MG63 (cell line): Measurements from ENCODE around the gene DSE. TPM values are rescaled to one million over a fixed set of nuclear protein-coding genes. Genes with fewer than 3 reads are reported as not detected.

ENCODE experiments used
- DNase-seq: peaks from one replicate; pipeline ENCODE4 v3.0.0-alpha.2; 2020
- H3K27me3 ChIP-seq: fragments of 250-450 bp; sonication (Bioruptor Pico); 2 replicates; pipeline ENCODE4 v1.5.1; 2020; ENCODE audit warnings: mild to moderate bottlenecking, moderate library complexity
- H3K36me3 ChIP-seq: fragments of 250-450 bp; sonication (Bioruptor Pico); 2 replicates; pipeline ENCODE4 v1.5.1; 2020; ENCODE audit warnings: mild to moderate bottlenecking, moderate library complexity
- H3K4me3 ChIP-seq: fragments of 250-450 bp; sonication (Bioruptor Pico); 2 replicates; pipeline ENCODE4 v1.5.1; 2020; ENCODE audit warnings: mild to moderate bottlenecking, moderate library complexity
- H3K9me3 ChIP-seq: fragments of 250-450 bp; sonication (Bioruptor Pico); 2 replicates; pipeline ENCODE4 v1.5.1; 2020; ENCODE audit warnings: mild to moderate bottlenecking, moderate library complexity
- total RNA-seq: library from RNA; depleted of rRNA; stranded (reverse); fragments of >200 nt; shearing (Covaris generic); gene quantifications from 2 replicates; pipeline ENCODE4 v1.2.3, GENCODE V29; 2014; ENCODE audit warnings: low replicate concordance

The DSE gene
- total RNA-seq, 1 experiment from 2014 or later, result 5.4 TPM

- Histone ChIP-seq H3K27me3 (no peaks in the 10 kb centered on the region; the same call in 1 of the 2 replicates), H3K4me3 (no peak overlapping the region), H3K36me3 (no peaks in the 10 kb centered on the region), H3K9me3 (peaks cover 4% of the 10 kb centered on the region; the same call in 1 of the 2 replicates)
- DNase-seq, result no peak
These were observed 48.5 kb downstream of the DSE start for GRCh38 chr6:116419069-116419786.

GRCh38 chr6:116420341-116420740 is 49.6 kb downstream of the DSE start:
- H3K36me3 ChIP-seq, result no peaks in the 10 kb centered on the region
- DNase-seq, result no peak

GRCh38 chr6:116422238-116422637 is 51.5 kb downstream of the DSE start:
- no peak for DNase-seq

More at GRCh38 chr6:116420341-116420740, 49.6 kb downstream of the DSE start:
- peaks cover 4% of the 10 kb centered on the region; the same call in 1 of the 2 replicates for H3K9me3 ChIP-seq
- no peak overlapping the region for H3K4me3 ChIP-seq
- no peaks in the 10 kb centered on the region; the same call in 1 of the 2 replicates for H3K27me3 ChIP-seq

GRCh38 chr6:116424001-116424400 is 53.3 kb downstream of the DSE start:
- Histone ChIP-seq H3K9me3 (peaks cover 4% of the 10 kb centered on the region; the same call in 1 of the 2 replicates), H3K4me3 (no peak overlapping the region), H3K27me3 (no peaks in the 10 kb centered on the region), H3K36me3 (no peaks in the 10 kb centered on the region)
- peak; percentile 6 for DNase-seq

More at GRCh38 chr6:116422238-116422637, 51.5 kb downstream of the DSE start:
- no peak overlapping the region for H3K4me3 ChIP-seq
- no peaks in the 10 kb centered on the region; the same call in 1 of the 2 replicates for H3K27me3 ChIP-seq
- H3K36me3 ChIP-seq, result no peaks in the 10 kb centered on the region
- peaks cover 4% of the 10 kb centered on the region; the same call in 1 of the 2 replicates for H3K9me3 ChIP-seq

GRCh38 chr6:116426551-116426950 is 55.8 kb downstream of the DSE start:
- H3K9me3 ChIP-seq, result no peaks in the 10 kb centered on the region

GRCh38 chr6:116429111-116429510 is 58.4 kb downstream of the DSE start:
- no peak overlapping the region for H3K4me3 ChIP-seq
- no peaks in the 10 kb centered on the region for H3K9me3 ChIP-seq
- no peaks in the 10 kb centered on the region for H3K27me3 ChIP-seq
- no peaks in the 10 kb centered on the region for H3K36me3 ChIP-seq
- no peak for DNase-seq

More at GRCh38 chr6:116426551-116426950, 55.8 kb downstream of the DSE start:
- Histone ChIP-seq H3K27me3 (no peaks in the 10 kb centered on the region), H3K4me3 (no peak overlapping the region), H3K36me3 (no peaks in the 10 kb centered on the region)
- no peak for DNase-seq

GRCh38 chr6:116430860-116431259 is 60.1 kb downstream of the DSE start:
- Histone ChIP-seq H3K4me3 (no peak overlapping the region), H3K27me3 (no peaks in the 10 kb centered on the region), H3K9me3 (no peaks in the 10 kb centered on the region), H3K36me3 (no peaks in the 10 kb centered on the region)
- no peak for DNase-seq

GRCh38 chr6:116431964-116432595 is 61.3 kb downstream of the DSE start:
- no peak overlapping the region for H3K4me3 ChIP-seq
- H3K27me3 ChIP-seq, result no peaks in the 10 kb centered on the region
- no peak for DNase-seq
- H3K36me3 ChIP-seq, result no peaks in the 10 kb centered on the region
- H3K9me3 ChIP-seq, result no peaks in the 10 kb centered on the region

GRCh38 chr6:116433206-116433712 is 62.5 kb downstream of the DSE start:
- Histone ChIP-seq H3K27me3 (no peaks in the 10 kb centered on the region), H3K36me3 (no peaks in the 10 kb centered on the region), H3K4me3 (no peak overlapping the region), H3K9me3 (no peaks in the 10 kb centered on the region)
- no peak for DNase-seq

GRCh38 chr6:116434056-116434725 is 63.4 kb downstream of the DSE start:
- H3K36me3 ChIP-seq, result no peaks in the 10 kb centered on the region
- no peak overlapping the region for H3K4me3 ChIP-seq
- H3K27me3 ChIP-seq, result no peaks in the 10 kb centered on the region
- H3K9me3 ChIP-seq, result no peaks in the 10 kb centered on the region
- no peak for DNase-seq

- Histone ChIP-seq H3K4me3 (no peak overlapping the region), H3K36me3 (no peaks in the 10 kb centered on the region), H3K27me3 (no peaks in the 10 kb centered on the region), H3K9me3 (no peaks in the 10 kb centered on the region)
- DNase-seq, result no peak
These were observed 65.8 kb downstream of the DSE start for GRCh38 chr6:116436586-116436985.

GRCh38 chr6:116437656-116438055 is 66.9 kb downstream of the DSE start:
- no peaks in the 10 kb centered on the region for H3K9me3 ChIP-seq
- H3K4me3 ChIP-seq, result no peak overlapping the region
- H3K36me3 ChIP-seq, result no peaks in the 10 kb centered on the region
- no peaks in the 10 kb centered on the region for H3K27me3 ChIP-seq
- no peak for DNase-seq

GRCh38 chr6:116438590-116439448 is 68.1 kb downstream of the DSE start:
- no peak for DNase-seq
- no peaks in the 10 kb centered on the region for H3K36me3 ChIP-seq
- H3K27me3 ChIP-seq, result no peaks in the 10 kb centered on the region
- H3K4me3 ChIP-seq, result no peak overlapping the region
- no peaks in the 10 kb centered on the region for H3K9me3 ChIP-seq

GRCh38 chr6:116439522-116440051 is 68.8 kb downstream of the DSE start:
- Histone ChIP-seq H3K36me3 (no peaks in the 10 kb centered on the region), H3K27me3 (no peaks in the 10 kb centered on the region), H3K9me3 (no peaks in the 10 kb centered on the region), H3K4me3 (no peak overlapping the region)
- no peak for DNase-seq

GRCh38 chr6:116443105-116443504 is 72.4 kb downstream of the DSE start:
- H3K9me3 ChIP-seq, result no peaks in the 10 kb centered on the region
- H3K36me3 ChIP-seq, result no peaks in the 10 kb centered on the region
- H3K27me3 ChIP-seq, result no peaks in the 10 kb centered on the region
- DNase-seq, result no peak
- no peak overlapping the region for H3K4me3 ChIP-seq

- DNase-seq, result no peak
- no peaks in the 10 kb centered on the region for H3K9me3 ChIP-seq
- no peaks in the 10 kb centered on the region for H3K27me3 ChIP-seq
- no peaks in the 10 kb centered on the region for H3K36me3 ChIP-seq
- H3K4me3 ChIP-seq, result no peak overlapping the region
These were observed 73.3 kb downstream of the DSE start for GRCh38 chr6:116444092-116444491.
